Cortex of kidney (tissue), 1 donor: ENCODE results near the gene ENTREP3.
"Not testable (repeated sequence)": the region's sequence is repeated elsewhere in the genome, so short reads cannot be mapped to it uniquely, and the experiment has no call there.

Source experiments
- DNase-seq: peaks from one replicate; lab custom pipeline; 2025; lab: John Stamatoyannopoulos, UW

ENTREP3 gene

GRCh38 chr1:155225404-155225759 lies 29.9 kb downstream of the ENTREP3 start:
- DNase-seq = not testable (repeated sequence)

DNA sequence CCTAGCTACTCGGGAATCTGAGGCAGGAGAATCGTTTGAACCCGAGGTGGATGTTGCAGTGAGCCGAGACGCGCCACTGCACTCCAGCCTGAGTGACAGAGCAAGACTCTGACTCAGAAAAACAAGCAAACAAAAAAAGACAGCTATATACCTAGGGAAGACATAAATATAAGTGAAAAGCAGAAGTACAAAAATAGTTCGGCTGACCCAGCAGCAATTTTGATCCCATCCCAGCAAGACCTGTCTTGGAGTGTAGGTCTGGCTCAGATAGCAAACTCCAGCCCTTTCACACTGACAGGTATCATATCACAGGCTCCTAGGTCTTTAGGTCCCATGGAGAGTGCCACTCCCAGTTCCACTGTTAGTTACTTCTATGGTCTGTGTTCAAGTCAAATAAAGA lies 32.2 kb downstream of the ENTREP3 start:
- DNase-seq = no peak

DNA sequence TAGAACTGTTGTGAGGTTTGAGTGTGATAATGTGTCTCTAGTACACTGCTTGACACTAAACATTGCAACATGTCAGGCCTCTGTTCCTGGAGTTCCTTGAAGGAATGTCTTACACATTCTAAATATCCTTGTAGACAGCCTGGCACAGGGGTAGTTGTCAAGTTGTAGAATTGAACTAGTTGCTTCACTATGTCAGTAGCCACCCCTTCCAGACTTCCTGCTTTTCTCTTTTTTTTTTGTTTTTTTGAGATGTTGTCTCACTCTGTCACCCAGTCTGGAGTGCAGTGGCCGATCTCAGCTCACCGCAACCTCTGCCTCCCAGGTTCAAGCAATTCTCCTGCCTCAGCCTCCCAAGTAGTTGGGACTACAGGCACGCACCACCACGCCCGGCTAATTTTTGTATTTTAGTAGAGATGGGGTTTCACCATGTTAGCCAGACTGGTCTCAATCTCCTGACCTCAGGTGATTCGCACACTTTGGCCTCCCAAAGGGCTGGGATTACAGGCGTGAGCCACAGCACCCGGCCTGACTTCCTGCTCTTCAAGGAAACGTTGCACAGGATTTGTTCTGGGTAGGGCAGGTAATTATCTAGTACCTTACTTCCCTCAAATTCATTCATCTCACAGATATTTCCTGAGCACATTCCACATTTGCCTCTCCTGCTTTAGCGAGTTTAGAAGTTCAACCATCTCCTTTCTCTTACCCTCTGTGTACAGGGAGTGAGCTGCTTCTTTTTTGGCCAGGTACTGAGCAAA lies 34.9 kb downstream of the ENTREP3 start:
- DNase-seq = not testable (repeated sequence)

DNA sequence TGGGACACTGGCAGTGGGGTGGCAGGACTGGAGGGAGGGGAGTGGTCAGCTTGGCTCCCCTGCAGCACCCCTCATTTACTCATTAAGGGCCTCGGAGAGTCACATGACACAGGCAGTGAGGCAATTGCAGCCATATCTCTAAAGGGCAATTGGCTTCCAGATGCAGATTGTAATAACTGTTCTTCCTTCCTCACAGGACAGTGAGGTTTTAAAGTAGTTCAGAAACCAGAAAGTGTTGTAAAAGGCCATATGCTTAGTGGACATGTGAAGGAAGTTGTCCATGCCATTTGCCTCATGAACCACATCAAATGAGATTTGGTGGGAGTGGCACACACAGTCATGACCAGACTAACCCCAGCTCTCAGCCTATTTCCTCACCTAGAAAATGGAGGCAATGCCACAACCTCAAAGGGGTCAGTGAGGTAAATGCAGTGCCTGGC lies 35.7 kb downstream of the ENTREP3 start:
- no peak for DNase-seq

GRCh38 chr1:155218854-155219591 lies 36.3 kb downstream of the ENTREP3 start:
- DNase-seq = no peak

GRCh38 chr1:155214702-155215101 lies 40.6 kb downstream of the ENTREP3 start:
- not testable (repeated sequence) for DNase-seq

DNA sequence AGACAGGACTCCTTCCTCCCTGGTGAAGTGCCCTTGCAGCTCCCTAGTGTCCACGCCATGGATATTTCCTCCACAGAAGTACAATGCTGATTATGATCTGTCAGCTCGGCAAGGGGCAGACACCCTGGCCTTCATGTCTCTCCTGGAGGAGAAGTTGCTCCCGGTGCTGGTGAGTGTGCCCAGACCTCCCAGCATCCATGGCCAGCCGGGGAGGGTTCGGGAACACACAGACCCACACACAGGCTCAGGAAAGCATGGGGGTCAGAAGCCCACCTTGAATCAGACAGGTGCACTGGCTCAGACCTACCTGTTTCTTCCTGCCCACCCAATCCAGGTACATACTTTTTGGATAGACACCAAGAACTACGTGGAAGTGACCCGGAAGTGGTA lies 43.2 kb downstream of the ENTREP3 start:
- DNase-seq = not testable (repeated sequence)

DNA sequence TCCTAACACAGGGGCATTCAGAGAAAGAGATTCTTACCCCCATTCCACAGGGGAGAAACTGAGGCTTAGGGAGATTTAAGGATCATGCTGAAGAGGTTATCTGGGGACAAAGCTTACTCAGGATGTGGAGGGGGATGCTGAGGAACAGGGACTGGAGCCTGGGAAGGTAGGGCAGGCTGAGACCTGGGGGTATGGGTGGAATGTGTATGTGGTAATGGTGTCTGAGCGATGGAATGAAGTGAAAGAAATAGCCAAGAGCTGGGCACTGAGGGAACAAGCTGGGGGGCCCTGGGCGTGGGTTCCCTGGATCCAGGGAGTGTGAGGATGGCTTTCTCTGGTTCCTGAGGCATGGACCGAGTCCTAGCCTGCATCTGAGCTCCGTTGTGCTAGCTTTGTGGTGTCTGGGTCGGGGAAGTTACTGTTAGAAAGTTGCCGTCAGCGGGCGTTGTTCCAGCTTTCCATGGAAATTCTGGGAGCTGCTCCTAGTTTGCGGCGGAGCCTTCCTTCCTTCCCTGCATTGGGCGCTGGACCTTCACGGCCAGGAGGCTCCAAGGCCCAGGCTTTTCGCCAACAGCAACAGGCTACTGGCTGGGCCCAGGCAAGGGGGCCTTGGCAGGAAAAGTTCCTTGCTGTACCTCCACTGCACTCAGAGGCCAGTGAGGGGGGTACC lies 43.8 kb downstream of the ENTREP3 start:
- DNase-seq = not testable (repeated sequence)

DNA sequence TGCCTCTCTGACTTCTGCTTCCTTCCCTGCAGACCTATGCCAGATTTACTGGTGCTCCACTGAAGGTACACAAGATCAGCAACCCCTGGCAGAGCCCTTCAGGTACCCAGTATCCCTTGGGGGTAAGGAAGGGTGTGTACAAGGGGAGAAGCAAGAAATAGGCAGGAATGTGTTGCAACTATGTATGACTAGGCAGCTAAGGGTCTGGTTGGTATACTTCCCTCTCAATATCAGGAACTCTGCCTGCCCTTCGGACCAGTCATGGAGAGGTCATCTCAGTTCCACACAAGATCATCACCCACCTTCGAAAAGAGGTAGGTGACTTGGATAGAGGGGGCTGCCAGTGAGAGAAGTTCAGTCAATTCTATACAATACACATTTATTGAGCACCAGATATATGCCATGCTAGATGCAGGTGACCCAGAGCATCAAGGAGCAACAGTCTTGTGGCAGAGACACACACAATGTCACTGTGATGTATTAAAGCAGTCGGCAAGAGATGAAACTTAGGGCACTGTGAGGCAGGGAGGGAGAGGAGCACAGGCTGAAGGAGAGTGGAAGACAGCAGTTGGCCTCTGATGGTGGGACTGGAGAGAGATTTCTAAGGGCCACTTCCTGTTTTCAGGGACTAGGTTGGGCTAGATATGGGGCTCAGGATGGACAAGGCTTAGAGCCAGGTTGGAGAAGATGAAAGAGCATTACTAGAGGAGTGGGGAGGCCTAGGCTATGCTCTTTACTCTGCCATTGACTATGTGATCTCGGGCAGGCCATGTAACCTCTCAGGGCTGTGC lies 44.8 kb downstream of the ENTREP3 start:
- DNase-seq = no peak

DNA sequence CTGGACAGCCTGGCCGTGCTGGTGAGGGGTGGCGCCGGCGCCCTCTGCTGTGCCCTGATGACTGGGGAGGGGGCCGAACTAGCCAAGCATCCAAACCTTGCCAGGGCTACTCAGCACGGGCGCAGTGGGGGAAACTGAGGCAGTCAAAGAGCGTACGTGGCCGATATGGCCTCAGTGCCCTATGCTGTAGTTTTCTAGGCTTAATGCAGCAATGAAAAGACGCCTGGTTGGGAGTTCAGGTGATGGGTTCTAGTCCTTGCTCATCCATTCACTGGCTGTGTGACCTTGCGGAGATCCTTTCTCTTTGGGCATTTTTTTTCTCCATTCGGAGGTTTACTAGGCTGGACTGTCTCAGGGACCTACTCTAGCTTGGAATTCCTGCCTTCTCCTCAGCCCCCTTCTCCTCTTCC lies 46.0 kb downstream of the ENTREP3 start:
- no peak for DNase-seq

GRCh38 chr1:155208541-155209311 lies 46.6 kb downstream of the ENTREP3 start, which contains the start of gene MTX1:
Gene MTX1 (plus strand): TSS chr1:155208695. CDS start chr1:155208805, 110 bp downstream.
- no peak for DNase-seq

GRCh38 chr1:155207806-155208540 lies 47.3 kb downstream of the ENTREP3 start, which contains the start of gene THBS3:
Gene THBS3 (minus strand): TSS chr1:155207897. CDS start chr1:155207876, 21 bp downstream.
- DNase-seq = no peak

- no peak for DNase-seq
Observed at GRCh38 chr1:155206891-155207805, 48.1 kb downstream of the ENTREP3 start.

- no peak for DNase-seq
Observed at GRCh38 chr1:155205969-155206593, 49.2 kb downstream of the ENTREP3 start.

GRCh38 chr1:155205035-155205434 lies 50.2 kb downstream of the ENTREP3 start:
- no peak for DNase-seq

DNA sequence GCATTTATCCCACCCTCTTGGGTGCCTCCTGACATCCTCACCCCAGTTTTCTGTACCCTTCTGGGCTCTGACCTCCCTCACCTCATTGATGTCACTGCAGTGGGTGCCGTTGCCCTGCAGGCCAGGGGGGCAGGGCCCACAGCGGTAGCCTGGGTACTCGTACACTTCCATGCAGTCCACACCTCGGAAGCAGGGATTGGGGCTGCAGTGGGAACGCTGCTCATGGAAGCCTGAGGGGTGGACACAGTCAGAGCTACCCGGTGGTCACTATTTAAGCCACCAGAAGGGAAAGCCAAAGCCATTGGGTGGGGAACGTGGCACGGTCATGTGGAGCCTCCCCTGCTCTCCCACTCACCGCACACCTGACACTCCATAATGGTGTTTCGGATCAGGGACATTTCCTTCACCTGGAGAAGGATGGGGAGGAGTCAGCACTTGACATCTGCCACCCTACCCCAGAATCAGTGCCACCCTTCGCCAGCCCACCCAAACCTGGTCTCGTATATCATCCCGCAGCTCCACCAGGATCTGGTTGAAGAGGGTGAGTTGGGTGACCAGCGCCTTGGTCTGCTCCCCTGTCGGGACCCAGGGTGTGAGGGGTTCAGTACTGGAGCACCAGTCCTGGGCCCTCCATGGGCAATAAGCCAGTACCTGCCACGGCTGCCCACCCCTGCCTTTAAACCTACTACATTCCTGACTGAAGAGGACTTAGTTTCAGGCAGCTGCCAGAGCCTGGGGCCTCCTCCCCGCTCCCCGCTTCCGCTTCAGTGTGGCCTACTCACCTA lies 52.4 kb downstream of the ENTREP3 start:
- no peak for DNase-seq

- no peak for DNase-seq
Observed at GRCh38 chr1:155202198-155202597, 53.1 kb downstream of the ENTREP3 start.

DNA sequence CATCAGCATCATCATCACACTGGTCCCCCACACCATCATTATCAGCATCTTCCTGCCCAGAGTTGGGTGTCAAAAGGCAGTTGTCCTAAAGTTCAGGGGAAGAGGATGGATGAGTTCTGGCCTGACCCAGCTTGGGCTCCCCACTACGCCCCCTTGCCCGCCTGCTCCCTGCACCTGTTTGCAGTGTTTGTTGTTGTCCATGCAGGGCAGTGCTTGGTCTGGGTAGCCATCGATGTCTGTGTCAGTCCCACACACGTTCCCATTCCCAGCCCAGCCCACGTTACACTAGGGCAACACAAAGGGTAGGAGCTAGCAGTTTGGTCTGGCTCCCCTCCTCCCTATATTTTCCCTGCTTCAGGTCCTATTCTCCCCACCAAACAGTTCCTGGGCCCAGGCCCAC lies 54.4 kb downstream of the ENTREP3 start:
- DNase-seq = no peak
